Right lobe of liver (tissue), 4 donors: ENCODE measurements around the gene DNAJC28.

Experiments
- CTCF ChIP-seq, 4 donors: fragments of 200-600 bp in 3 of 4; fragments of 450-650 bp in 1 of 4; IDR thresholded peaks; one replicate each; pipeline versions ENCODE4 v1.5.1 to v1.8.0; 2016 to 2022; ENCODE audit warnings: antibody characterized with exemption in 4 of 4, mild to moderate bottlenecking in 2 of 4
- POLR2A ChIP-seq: fragments of 450-650 bp; IDR thresholded peaks from one replicate; pipeline ENCODE4 v1.6.1; 2017; ENCODE audit warnings: antibody characterized with exemption, mild to moderate bottlenecking
- donor health status: DM: no; HTN: no; CAD: no.
- donor health status: DM: no; HTN: no; CAD: no.
- donor health status: DM: no; HTN: yes; CAD: no.

- TF ChIP-seq CTCF (IDR thresholded peaks at IDR 0.05) (no peak), POLR2A (no peak)
Observed at GRCh38 chr21:33443194-33443593, 48.3 kb downstream of the DNAJC28 start.
